ENCODE data around the gene PTPRM.

GRCh38 chr18:7630731-7631442 lies 63.8 kb downstream of the PTPRM start:
- no peak for TF ChIP-seq POLR2A (IDR thresholded peaks at IDR 0.05; ENCODE audit: extremely low read depth, insufficient read length)
- no peak for TF ChIP-seq CTCF (IDR thresholded peaks at IDR 0.05; ENCODE audit: low read depth, low read length)
